Limb (tissue), 2 donors: ENCODE data around the gene HRAS.
A peak's percentile ranks its signal among the peaks of the same experiment; 100 is the strongest.
"Not testable (repeated sequence)": the region's sequence is repeated elsewhere in the genome, so short reads cannot be mapped to it uniquely, and the experiment has no call there.

Source experiments
- DNase-seq, 2 donors: peaks; one replicate each; pipeline ENCODE4 v3.0.0-alpha.2; 2016; ENCODE audit errors: extremely low spot score in 2 of 2

Gene HRAS

DNA sequence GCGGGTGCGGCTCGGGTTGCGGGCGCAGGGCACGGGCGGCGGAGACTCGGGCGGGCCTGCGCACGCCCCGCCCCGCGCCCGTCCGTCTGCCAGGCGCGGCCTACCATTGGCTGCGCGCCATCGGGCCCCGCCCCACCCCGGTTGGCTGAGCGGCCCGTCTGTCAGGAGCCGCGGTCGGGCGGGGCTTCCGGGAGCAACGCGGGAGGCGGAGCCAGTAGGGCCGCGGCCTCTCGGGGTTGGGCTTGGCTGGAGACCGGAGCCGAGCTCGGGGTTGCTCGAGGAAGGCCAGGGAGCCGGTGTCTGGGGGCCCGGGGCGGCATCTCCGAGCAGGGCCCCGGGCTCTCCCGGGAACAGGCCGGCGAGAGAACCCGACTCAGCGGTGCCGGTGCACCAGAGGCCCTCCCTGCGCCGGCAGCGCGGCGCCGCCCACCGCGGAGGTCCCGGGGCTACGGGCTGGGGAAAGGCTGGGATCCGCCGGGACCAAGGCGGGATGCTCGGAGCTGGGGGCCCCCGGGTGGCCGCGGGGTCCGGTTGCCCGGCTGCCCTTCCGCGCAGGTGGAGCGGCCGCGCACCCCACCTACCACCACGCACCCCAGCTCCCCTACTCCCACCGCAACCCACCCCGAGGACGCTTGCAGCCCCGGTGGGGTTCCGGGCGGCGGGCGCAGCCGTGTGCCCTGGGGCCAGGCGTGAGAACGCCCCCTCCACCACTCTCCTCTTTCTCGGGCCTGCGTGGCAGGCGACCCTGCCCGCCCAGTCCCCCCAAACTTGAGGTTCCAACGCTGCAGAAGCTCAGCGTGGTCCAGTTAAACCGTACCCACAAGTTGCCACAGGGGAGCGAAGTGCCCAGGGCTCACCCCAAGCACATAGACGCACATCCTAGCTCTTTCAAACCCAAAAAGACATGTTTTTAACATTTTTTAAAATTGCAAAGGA lies at the start of gene HRAS:
Gene HRAS (minus strand): TSS at position 58 of the 936 bp plus-strand sequence.
- peak; percentile 94 to 98 for DNase-seq

DNA sequence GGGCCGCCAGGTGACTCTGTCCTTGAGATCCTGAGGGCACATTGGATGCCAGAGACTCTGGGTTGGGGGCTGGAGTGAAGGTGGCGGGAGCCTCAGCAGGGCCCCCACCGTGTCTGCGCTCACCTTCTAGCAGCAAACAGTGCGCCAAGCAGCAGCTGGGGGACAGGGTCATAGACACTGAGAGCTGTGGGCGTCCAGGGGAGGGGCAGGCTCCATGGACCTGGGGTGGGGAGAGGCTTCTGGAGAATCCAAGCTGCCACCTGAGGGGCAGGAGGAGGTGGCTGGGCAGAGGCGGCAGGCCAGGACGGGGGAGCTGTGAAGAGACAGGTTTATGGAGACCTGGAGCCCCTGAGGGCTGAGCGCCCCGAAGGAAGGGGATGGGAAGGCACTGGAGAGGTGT lies 48.9 kb upstream of the HRAS start:
- DNase-seq = no peak

GRCh38 chr11:581752-582151 lies 46.4 kb upstream of the HRAS start:
- DNase-seq = no peak

DNA sequence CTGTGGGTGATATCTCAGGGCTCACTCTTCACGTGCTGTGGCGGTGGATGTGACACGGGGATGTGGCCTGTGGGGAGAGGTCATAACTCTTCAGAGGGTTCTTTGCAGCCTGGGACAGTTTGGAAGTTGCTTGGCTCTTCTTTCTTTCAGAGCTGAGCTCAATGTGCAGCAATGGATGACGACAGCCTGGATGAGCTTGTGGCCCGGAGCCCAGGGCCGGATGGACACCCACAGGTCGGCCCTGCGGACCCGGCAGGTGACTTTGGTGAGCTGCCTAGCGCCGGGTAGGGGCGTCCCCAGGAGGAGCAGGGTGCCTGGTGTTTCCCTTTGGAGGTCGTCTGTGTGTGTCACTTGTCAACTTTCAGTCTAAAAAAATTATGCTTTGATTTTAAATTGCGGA lies 46.0 kb upstream of the HRAS start:
- DNase-seq = no peak

GRCh38 chr11:579830-580601 lies 44.6 kb upstream of the HRAS start:
- DNase-seq = no peak

DNA sequence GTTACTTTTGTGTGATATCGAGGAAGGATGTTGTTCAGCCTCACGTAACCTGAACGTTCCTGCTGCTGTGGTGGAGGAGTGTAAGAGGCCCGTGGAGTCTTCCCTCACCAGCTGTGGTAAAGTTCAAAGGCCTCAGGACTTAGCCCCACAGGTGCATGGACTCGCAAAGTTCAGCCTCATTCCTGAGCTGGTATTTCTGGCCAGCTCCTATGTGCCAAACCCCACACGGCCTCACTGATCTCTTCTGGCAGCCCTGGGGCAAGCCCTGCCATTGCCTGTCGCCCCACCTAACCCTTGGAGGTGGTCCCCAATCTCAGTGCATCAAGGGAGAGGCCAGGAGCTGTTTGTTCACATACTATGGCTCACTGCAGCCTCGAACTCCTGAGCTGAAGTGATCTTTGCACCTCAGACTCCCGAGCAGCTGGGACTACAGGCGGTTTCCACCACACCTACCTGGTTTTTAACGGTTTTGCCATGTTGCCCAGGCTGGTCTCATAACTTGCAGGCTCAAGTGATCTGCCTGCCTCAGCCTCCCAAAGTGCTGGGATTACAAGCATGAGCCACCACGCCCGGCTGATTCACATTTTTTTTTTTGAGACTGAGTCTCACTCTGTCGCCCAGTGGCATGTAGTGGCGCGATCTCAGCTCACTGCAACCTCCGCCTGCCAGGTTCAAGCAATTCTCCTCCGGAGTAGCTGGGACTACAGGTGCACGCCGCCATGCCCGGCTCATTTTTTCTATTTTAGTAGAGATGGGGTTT lies 43.1 kb upstream of the HRAS start:
- no peak for DNase-seq

DNA sequence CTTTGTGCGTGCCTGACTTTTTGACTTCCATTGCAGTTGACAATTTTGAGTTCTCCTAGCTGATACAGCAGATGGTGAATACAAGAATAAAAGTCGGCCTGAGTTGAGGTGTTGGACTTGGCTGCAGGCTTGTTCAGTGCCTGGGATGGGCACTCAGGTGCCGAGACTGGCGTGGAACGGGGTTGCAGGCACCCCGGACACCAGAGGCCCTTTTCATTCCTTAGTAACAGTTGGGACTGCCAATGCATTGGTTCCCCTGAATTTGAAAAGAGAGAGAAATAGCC lies 42.2 kb upstream of the HRAS start:
- no peak for DNase-seq

DNA sequence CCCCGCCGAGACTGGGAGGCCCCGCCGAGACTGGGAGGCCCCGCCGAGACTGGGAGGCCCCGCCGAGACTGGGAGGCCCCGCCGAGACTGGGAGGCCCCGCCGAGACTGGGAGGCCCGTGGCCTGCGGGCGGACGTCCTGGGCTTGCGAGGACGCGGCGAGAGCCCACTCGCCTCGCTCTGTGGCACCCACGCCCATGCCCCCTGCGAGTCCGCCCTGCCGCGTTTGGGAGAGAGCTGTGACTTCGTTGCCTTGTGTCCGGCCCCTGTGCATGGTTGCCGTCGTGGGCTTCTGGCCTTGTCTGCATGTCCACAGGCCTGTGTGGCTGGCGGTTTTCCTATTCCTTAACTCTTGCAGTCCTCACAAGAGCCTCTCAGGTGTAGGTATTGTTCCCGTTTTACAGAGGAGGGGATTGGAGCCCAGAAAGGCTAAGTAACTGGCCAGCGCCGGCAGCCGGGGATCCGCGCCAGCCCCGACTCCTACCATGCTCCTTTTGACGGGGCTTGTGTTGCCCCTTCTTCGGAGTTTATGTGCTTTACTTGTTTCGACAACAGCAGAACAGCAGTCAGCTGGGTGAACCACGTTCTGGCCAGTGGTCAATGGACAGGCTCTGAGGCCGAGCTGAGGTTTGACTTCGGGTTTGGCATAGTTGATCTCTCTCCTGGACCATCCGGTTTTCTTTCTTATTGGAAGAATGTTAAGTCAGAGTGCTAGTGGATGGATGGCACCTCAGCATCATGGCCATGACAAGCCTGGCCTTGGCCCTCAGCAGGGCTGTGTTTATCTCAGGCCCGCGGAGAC lies 41.6 kb upstream of the HRAS start:
- DNase-seq = no peak

DNA sequence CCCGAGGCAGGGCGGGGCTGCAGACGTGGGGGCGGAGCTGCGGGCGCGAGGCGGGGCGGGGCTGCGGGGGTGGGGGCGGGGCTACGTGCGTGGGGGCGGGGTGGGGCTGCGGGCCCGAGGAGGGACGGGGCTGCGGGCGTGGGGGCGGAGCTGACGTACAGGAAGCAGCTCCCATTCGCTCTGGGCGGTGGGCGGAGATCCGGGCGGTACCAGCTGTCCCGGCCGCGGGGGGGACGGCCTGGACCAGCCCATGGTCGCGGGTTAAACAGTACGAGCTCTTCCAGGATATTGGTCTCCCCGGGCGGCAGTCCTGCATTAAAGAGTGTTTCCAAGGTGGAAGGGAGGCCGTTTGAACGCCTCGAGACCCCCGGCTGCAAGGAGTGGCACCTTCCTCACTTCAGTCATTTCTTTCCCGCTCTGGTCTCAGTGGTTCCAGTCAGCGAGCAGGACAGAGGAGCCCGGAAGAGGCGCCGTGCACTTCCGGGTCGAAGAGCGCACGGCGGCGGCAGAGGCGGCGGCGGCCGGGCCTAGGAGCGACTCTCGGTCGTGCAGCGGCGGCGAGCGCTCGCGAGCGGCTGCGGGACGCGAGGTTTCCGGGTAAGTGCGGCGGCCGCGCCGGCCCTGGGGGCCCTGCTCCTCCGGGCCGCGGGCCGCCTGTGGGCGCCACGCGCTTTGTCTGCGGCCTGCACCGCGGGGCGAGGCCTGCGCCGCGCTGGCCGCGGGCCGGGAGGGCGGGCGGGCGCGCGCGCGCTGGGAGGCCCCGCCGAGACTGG lies 40.8 kb upstream of the HRAS start, which contains the start of gene PHRF1:
Gene PHRF1 (plus strand): TSS at position 475 of the 773 bp plus-strand sequence. CDS start 5,043 bp downstream, outside the sequence.
- DNase-seq = peak; percentile 95 to 98

GRCh38 chr11:575313-575995 lies 40.1 kb upstream of the HRAS start:
- no peak for DNase-seq

- DNase-seq = no peak
These were observed 39.4 kb upstream of the HRAS start for GRCh38 chr11:574632-575312.

GRCh38 chr11:574031-574570 lies 38.7 kb upstream of the HRAS start:
- not testable (repeated sequence) for DNase-seq

- no peak for DNase-seq
These were observed 37.9 kb upstream of the HRAS start for GRCh38 chr11:573146-573759.

DNA sequence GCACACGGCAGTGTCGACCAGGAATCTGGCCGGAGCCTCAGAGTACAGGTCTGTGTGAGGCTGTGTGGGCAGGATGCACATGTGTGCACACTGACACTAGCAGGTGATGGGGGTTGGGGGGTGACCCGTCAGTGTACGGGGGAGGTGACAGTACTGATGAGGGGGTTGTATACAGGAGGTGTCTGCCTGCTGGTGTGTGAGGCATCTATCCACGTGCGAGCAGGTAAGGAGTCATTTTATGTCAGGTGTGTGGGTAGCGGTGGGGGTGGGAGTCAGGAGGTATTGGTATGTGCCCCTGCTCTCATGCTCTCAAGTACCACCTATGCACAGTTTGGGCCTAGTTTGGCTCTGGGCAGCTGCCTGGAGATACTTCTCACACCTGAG lies 36.4 kb upstream of the HRAS start:
- no peak for DNase-seq

DNA sequence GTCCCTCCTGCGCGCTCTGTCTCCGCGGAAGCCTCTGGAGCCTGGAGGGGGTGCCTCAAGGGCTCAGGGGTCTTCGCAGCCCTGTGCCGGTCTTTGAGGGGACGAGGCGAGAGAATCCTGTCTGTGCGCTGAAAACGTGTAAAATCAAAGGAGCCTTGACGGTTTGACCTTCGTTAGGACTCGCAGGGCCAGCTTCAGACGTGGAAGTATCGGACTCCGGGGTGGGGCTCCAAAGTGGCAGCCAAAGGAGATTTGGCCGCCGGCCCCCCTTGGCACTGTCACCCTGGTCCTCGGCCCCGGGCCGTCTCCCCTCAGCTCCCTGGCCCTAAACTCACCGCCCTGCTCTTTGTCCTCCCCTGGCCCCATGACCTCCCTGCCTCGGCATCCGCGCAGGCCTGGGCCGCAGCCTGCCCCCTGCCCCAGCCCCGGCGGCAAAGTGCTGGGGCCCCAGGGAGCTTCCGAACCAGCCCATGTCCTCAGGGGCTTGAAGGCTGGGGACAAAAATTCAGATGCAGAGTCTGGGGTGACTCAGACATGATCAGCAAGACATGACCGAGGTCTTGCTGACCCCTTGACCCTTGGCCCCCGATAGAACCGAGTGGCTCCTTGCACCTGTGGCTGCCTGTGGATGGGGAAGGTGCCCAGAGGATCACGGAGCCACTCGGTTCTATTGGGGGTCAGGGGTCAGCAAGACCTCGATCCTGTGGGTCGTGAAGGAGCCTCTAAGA lies 33.9 kb upstream of the HRAS start:
- no peak for DNase-seq

DNA sequence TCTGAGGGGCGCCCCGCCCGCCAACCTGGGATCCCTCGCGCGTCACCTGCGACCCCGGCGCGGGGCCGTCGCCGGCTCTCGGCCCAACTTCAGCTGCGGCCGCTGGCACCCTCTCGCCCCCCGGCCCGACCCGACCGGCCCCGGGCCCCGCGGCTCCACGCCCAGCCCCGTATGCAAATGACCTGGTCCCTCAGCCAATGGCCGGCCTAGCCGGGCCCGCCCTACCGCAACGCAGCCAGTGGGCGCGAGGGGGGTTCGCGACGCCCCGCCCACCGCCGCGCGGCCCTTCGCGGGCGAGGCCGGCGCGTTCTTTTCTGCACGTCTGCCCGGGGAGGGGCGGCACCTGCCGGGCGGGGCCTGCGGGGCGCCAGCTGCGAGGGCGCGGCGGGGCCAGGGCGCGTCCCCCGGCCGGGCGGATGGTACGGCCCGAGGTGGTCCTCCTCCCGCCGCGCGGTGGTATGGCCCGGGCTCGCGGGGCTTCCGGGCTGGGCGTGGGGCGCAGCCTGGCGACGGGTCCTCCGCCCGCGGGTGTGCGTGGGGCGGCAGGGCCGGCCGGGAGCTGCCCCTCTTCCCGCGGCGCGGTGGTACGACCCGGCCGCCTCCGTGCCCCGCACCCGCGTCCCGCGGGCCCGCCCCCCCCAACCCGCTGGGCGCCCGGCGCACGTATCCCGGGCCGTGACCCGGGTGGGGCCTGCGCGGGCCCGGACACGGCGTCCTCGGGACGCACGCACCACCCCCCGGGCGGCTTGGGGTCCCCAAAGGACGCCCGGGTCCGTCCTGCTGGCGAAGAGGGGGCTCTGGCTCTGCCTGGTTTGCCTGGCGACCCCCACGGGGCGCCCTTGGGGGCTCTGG lies 33.2 kb upstream of the HRAS start:
- DNase-seq = peak; percentile 93 to 96
